Measurements from ENCODE around the gene SLC38A10.

The SLC38A10 gene

GRCh38 chr17:81251709-81252301 lies 43.3 kb downstream of the SLC38A10 start:
- DNase-seq = peak; percentile 82

DNA sequence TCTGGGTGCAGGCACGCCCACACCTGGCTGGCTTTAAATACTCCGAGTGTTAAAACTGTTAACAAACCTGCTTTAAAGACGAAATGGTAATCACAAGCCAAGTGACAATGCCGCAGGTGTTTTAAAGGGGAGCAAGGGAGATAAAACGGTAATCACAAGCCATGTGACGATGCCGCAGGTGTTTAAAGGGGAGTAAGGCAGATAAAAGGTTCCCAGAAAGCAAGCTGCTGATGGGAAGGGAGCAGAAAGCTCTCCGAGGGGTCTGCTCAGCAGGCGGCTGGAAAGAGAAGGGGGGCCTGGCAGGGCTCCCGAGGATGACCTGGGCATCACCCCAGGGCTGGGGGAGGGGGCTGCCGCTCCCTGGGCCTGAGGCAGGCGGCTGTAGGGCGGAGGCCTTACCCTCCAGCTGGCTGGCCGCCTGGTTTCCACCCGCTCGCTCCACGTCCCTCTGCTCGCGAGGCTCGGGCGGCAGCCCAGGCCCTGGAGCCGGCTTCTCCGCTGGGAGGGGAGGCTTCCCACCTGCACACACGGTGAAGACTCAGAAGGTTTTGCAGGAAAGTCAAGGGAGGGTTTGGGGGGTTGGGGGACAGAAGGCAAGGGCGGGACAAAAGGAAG lies 43.9 kb downstream of the SLC38A10 start:
- DNase-seq = no peak

DNA sequence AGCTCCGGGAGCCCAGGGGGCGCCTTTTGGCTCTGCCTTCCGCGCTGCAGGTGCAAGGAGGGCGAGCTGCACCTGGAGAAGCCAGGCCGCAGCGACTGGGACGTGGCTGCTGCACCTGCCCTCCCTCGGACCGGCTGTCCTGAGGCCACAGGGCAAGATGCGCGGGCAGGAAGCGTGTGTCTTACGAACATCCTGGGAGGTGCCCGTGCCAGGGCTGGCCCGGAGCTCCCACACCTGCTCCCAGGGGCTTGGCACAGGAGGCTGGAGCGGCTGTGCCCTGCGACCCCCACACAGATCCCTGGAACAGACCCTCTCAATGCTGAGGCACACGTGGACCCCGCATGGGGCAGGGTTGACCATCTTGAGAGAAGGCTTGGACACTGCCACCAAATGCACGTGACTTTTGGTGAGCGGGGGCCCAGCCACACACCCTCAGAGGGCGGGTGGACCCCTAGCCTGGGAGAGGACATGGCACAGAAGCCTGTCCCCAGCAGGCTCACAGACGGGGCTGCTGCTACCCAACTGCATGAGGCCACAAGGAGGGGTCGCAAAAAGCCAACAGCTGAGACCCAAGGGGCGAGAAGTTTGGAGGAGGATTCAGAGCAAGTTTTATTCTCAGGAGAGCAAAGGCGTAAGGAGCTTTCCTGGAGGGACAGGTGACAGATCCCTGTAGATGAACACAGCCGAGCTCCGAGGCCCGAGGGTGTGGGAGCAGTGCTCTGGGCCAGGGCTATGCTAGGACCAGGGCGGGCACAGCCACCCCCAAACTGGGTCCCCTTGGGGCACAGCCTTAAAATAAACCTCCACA lies 44.6 kb downstream of the SLC38A10 start:
- DNase-seq = peak; percentile 15

DNA sequence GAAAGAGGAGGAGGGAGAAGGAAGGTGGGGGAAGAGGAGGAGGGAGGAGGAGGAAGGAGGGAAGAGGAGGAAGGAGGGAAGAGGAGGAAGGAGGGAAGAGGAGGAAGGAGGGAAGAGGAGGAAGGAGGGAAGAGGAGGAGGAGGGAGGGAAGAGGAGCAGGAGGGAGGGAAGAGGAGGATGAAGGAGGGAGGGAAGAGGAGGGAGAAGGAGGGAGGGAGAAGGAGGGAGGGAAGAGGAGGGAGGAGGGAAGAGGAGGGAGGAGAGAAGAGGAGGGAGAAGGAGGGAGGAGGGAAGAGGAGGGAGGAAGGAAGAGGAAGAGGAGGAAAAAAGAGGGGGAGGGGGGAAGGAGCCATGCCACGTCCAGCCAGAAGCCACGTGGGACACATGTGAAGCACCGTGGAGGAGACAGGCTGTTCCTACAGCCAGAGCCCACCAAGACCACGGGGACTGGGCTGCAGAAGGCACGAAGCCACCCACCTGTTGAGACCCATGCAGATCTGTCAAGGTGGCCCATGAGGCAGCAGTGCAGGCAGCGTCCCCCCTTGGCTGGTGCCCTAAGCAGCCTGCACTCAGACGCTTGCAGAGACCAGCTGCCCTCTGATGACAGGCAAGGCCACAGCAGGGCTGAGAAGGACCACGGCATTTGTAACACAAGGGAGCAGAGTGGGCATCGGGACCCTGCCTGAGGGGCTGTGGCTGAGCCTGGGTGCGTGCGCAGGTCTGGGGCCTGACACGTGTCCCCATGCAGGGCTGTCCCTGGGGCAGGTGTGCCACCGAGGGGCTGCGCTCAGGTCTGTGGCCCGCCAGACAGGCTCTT lies 45.7 kb downstream of the SLC38A10 start:
- DNase-seq = no peak

- no peak for DNase-seq
These were observed 46.5 kb downstream of the SLC38A10 start for GRCh38 chr17:81248649-81249048.

DNA sequence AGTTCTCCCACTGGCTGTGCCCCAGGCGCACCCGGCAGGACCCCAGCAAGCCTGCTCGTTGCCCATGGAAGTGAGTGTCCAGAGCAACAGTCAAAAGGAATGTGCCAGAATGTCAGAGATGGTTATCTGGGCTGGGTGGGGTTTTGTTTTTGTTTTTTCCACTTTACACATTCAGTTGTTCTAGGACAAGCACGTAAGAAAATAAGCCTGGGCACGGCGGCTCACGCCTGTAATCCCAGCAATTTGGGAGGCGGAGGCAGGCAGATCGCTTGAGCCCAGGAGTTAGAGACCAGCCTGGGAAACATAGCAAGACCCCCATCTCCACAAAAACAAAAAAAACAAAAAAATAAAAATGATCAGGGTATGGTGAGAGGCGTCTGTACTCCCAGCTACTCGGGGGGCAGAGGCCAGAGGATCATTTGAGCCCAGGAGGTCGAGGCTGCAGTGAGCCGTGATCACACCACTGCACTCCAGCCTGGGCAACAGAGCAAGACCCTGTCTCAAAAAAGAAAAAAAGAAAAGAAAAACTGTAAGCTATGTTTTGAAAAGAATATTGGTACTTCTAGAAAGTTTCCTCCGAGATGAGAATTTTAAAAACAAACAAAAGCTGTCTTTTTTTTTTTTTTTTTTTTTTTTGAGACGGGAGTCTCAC lies 47.6 kb downstream of the SLC38A10 start:
- DNase-seq = no peak

- no peak for DNase-seq
These were observed 48.3 kb downstream of the SLC38A10 start for GRCh38 chr17:81246679-81247338.

DNA sequence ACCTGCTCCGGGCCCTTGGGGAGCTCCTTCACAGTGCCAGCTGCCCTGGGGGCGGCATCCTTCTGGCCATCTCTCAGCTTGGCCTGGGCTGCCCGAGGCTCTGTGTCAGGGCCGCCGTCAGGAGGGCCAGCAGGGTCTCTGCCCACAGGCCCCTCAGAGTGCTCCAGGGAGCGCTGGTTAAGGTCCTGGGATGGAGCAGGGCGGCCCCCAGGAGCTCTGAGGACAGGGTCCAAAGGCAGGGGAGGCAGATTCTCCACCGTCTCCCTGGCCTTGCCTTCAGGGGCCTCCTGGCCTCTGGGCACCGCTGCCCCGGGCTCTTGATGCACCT lies 48.8 kb downstream of the SLC38A10 start:
- no peak for DNase-seq

DNA sequence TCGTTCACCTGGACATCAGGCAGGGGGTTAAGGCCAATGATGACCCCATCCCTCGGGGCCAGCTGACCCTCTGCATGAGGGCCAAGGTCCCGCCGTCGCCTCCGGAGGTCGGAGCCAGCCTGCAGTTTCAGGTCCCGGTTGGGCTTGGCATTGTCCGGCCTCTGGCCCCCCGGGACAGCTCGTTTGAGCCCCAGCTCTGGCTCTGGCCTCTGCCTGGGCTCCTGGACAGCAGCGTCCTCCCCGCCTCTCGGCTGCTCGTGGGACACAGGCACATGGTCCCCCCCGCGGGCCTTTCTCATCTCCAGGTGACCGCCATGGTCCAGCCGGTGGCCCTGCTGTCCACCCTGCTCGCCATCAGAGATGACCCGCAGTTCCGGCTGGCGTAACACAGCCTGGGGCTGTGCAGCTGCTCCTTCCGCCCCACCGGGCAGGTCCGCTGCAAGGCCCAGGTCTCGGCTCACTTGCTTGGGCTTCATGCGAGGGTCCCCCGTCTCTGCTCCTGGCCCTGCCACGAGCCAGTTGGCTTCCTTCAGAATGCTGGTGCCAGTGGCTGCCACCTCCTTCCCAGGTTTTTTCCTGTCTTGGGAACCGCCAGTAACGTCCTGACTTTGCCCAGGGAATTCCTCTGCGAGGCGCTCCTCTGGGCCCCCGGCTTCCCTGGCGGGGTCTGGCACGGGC lies 49.3 kb downstream of the SLC38A10 start:
- DNase-seq = no peak

- no peak for DNase-seq
These were observed 50.0 kb downstream of the SLC38A10 start for GRCh38 chr17:81245024-81245664.

DNA sequence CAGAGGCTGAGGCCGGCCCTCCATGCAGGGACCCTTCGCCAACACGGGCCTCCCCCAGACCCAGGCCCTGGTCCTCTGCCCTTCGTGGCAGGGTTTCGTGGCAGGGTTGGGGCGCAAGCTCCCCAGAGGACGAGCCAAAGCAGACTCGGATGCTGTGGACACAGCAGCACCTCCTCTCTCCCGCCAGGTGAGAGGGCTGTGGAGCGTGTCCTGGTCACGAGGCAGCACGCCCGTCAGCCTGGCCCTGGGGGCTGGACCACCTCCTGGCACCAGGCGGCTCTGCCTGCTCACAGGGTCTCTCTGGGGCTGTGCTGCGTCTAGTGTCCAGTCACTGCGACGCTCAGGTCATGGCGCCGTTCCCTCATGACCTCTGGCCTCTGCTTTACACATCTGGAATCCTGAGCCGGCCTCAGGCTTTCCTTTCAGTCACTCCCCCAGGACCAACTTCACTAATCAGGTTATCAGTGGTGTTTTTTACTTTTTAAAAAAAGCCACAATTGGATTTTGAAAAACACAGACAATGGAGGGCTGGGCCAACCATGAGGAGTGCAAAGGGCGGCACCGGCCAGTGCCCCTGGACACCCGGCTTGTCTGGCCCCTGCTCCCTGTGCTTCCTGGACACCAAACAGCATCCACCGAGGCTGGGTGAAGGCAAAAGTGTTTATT lies 50.6 kb downstream of the SLC38A10 start:
- DNase-seq = no peak

GRCh38 chr17:81243333-81243664 lies 51.8 kb downstream of the SLC38A10 start:
- no peak for DNase-seq

GRCh38 chr17:81242421-81243332 lies 52.4 kb downstream of the SLC38A10 start:
- no peak for DNase-seq

DNA sequence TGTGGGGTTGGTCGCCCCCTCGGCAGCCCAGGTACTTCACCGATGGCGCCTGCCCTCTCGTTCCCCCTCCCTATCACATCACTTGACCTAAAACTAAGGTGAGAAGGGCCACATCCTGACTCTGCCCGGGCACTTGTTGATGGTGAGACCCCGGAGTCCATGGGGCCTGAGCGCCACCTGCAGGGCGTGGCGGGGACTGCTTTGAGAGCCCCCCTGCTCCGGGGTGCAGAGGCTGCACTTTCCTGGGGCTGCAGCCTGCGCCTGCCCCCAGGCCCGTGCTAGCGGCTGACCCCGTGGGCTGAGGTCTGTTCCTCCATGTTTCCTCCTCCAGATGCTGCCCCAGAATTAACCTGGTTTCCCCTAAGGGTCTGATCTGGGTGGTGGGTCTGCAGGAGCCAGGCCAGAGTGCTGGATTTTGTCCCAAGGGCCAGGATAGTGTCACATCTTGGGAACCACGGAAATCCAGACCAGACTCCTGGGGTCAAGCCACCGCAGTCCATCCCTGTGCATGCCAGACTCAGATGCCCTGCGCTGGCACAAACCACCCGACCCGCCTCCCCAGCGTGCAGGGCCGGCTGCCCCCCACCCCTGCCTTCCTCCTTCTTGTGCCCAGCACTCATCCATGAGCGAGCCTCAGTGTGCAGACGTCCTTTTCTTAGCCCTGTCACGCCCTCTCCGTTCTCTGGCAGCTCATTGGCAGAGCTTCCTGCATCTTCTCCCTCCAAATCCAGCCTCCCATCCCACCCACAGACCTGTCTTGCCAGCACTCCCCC lies 53.3 kb downstream of the SLC38A10 start:
- peak; percentile 37 for DNase-seq

GRCh38 chr17:81241203-81241602 lies 53.9 kb downstream of the SLC38A10 start:
- no peak for DNase-seq

- DNase-seq = no peak
These were observed 54.3 kb downstream of the SLC38A10 start for GRCh38 chr17:81240761-81241160.

GRCh38 chr17:81239714-81240555 lies 55.2 kb downstream of the SLC38A10 start:
- DNase-seq = no peak
